Fibroblast of the conjunctiva (primary cell): ENCODE results near the gene TRPV5.

Experiments used
- DNase-seq: peaks from one replicate; pipeline ENCODE4 v3.0.0-alpha.2; 2010; ENCODE audit warnings: low read depth

Gene TRPV5

DNA sequence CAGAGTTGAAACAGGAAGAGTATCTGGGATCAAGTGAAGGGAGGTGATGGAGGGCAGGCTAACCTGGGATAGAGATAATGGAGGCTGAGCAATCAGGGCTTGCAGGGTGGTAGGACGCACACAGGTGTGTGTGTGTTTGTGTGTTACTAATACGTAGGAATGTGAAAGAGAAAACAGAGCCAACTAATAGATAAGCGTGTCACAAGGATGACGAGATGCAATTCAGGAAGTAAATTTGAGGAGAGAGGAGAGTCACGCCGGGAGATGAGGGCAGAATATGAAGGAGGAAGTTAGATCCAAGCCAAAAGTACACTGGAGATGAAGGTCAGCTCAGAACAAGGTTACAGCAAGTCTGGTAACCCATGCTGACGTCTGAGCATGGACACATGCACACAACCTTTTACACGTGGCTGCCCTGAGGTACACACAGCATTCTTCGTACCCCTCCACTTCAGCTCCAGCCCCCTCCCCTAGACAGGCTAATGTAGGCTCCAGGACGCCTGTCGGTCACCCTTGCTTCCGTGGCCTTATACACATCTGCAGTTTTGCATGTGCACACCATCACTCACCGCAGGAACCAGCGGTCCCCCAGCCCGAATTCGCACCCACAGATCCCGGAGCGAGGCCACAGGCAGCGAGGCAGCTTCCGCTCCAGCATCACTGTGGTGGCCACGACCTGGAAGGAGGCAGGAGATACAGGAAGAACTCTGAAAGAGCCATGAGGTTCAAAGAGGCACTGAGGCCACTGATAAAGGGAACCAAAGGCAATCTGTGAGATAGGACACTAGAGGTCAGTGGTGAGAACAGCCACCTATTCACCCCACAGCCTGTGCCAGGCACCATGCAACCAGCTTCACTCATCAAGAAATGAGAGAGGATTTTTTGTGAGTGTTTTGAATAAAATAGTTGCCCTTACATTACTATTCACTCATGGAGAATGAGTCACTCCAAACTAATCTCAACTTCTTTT, 24.3 kb downstream of the TRPV5 start:
- no peak for DNase-seq

DNA sequence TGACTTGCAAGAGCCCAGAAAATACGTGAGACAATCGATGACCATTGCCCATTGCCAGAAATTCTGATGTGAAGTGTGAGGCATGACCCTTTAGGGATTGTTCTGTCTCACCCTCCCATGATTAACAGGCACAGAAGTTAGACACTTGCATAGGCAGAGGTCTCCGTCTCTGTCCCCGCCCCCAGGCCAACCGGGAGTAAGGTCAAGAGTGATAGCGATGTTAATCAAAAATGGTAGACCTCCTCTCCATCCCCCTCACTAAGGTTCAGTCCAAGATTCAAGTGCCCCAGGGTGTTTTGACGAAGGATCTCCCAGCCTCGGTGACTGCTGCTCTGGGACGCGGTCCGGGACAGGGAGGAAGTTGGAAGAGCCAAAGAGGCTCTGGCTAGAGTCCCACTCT, 25.3 kb downstream of the TRPV5 start:
- DNase-seq, result no peak

DNA sequence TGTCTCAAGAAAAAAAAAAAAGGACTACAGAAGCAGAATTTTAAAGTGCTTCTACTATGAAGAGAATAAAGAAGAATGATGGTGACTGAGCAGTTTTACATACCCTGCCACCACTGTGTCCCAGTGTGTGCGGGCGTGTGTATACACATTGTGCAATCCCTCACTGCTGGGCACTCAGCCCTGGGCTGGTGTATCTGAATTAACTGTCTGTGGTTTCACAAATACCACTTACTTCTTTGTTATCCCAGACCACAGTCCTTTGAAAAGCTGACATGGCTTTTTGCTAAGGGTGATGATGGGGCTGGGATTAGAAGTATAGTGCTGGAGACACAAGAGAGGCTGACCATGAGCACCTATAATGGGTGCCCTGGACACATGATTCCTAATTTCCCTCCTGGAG, 26.9 kb downstream of the TRPV5 start:
- DNase-seq, result no peak

DNA sequence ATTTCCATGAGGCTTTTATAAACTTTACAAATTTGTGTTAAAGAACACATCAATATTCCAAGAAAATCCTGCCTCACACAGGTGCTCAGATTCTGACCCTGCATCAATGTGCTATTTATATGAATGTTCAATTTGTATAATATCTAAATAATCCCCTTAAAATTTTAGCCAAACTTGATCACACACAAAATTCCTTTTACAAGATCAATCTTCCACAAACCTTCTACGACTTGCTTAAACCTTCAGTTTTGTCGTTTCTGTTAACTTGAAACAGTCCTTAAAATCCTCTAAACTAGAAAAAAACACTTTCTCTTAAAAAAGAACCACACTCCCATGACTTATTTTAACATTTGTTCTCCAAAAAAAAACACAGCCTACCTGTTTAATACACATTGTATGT, 27.8 kb downstream of the TRPV5 start:
- no peak for DNase-seq

DNA sequence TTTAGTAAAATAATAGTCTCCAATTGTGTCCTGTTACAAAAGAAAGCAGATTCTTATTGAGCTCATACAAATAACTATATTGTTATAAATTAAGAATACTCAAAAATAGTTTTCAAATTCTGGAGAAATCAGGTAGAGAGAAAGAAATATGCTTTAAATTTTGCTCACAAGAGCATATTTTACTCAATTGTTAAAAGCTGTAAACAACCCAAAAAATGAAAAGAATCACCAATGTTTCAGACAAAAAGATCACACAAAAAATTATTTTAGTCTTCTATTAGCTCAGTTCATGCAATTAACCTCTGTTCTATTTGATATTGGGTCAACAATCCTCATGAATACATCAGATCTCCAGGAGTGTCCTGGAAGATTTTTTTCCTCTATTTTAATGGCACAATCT, 29.4 kb downstream of the TRPV5 start:
- DNase-seq, result no peak

DNA sequence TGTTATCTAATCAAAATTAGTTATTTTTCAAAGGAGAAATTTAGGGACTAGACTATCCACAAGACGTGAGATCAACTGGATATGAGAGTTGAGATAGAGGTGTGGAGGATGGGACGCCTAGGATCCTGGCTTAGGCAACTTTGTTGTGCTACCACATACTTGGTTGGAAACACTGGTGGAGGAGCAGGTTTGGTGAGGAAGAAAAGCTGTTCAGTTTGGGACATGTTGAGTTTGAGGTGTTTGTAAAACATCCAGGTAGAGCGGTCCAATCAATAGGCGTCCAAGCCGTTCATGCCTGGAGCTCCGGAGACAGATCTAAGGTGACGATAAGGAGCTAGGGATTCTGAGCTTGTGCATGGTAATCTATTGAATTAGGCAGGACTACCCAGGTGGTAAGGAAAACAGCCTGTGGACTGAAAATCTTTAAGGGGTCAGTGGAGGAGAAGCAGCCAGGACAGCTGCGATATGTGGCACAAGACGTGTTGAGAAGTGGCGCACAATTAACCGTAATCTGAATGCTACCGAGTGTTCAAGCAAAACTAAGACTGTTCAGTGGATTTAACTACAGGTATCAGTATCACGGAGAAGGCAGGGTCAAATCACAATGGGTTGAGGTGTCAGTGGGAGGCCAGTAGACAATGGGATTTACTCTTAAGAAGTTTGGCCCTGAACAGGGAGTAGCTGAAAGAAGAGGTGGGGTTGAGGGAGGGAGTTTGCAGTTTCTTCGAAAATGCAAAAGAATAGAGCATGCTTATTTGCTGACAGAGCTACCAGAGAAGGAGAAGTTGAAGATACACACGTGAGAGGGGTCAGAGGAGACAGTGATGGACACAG, 31.9 kb downstream of the TRPV5 start:
- no peak for DNase-seq

DNA sequence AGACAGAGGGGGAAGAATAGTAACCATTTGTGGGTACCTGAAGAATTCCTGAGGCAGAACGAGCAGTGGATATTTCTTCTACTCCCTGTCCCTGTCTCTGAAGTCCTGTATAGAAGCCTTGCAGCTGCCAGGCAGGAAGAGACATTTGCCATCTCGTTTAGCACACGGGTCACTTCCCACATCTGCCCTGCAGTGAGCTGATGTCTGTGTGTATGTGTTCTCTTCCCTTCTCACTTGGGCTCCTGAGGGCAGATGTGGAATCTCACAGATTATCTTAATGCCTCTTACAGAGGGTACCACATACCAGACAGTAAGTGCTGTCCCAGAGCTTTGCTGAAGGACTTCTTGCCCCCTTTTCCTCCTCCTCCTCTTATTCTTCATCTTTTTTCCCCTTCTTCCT, 33.9 kb downstream of the TRPV5 start:
- DNase-seq, result no peak

DNA sequence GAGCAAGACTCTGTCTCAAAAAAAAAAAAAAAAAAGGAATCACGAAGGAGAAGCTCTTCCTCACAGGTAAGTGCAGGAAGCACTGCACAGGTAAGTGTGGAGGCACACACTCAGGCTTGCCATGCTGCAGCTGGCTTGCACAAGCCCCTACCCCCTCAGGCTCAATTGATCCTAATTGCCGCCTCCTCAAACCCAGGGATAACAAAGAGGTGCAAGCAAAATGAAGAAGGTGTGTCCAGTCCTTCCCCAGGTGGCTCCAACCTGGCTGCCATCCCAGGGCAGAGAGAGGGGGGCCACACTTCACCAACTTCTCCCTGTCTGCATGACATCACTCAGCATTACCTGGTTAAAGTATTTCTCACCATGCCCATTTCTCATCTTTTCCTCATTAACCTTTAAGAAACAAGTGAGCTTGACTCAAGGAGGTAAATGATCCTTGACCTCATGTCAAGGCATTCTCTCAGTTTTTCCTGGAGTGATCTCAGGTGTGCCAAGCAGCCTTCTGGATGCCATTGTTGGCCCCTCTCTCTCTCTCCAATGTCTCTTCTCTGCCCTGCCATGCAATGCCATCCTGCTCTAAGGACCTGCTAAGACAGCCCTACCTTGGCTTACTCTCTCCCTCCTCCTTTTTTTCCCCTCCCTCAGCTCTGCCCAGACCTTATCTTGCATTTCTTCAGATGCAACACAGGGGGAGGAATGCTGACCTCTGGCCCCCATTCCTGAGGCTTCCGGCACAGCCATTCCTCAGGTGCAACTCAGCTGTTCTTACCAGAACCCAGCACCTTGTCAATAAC, 35.0 kb downstream of the TRPV5 start:
- no peak for DNase-seq

DNA sequence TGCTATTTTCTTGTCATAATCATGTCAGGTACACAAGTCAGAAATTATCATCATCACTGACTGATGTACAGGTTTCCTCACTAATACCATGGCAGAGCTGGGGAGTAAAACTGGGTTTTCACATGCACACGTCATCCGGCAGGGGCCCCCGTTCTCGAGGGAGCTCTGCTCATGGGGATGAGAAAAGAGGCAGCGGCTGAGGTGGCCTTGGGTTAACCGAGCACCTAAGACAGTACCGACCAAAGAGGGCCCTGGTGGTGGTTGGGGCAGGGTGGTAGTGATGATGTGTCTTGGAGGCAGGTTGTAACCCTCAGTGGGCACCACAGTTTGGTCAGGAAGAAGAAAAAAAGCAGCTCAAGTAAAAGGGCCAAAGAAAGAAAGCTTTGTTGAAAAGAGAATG, 35.9 kb downstream of the TRPV5 start:
- DNase-seq, result no peak

DNA sequence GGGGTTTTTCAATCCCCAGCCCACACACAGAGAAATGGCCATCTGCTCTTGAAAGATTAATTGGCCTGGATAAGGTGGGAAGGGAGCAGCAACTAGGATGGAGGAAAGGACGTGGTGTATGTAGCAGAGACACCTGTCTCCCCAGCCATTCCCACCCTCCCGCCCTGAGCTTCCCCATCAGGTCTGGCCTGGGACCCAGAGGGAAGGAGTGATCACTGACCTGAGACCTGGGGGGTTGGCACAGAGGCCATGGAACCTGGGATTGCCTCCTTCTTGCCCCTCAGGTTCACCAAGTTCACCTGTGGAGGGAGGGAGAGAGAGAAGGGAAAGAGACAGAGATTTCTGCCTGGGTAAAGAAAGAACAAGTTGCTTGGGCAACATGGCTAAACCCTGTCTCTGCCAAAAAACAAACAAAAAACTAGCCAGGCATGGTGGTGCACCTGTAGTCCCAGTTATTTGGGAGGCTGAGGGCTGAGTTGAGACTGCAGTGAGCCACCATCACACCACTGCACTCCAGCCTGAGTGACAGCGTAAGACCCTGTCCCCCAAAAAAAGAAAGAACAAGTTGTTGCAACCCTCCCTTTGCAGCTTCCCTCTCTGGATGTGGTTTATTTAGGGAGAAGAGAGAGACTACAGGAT, 36.7 kb downstream of the TRPV5 start:
- DNase-seq, result no peak

DNA sequence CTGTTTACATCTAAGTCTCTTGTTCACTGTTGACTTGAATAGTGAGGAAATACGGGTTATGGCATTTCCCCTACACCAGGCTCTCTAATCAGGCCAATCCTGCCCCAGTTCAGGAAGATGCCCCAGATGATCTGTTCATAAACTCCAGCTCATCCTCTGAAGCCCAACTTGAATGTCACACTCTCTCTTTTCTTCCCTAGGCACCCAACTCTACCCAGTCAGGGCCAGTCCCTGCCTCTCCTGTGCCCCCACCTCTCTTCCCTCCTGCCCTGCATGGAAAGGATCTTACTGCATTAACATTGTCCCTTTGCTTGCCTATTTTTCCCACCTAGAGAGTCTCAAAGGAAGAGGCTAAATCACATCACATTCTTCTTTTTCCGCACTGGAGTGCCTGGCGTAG, 37.4 kb downstream of the TRPV5 start:
- no peak for DNase-seq

DNA sequence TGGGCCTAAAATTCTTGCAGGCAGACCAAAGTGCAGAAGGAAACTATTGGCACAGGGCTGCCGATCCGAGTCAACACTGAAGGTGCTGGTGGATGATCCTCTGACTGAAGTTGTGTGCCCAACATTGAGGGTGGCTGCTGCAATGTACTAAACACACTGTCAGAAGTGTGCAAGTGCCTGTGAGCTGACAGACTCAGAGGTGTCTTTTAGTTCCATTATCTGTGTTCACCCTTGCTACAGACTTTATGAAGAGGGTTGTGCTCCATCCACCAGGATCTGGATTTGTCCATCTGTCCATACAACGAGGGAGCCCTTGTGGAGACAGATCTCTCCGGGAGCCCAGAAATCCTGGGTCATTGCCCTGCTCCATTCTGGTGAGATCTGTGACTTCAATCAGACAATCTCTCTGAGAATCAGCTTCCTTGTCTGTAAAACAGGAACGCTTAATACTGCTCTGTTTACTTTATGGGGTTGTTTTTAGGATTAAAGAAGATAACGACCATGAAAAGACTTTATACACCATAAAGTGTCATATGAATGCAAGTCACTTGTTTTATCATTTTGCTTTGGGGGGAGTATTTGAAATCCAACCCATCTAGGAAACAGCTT, 38.5 kb downstream of the TRPV5 start:
- no peak for DNase-seq

DNA sequence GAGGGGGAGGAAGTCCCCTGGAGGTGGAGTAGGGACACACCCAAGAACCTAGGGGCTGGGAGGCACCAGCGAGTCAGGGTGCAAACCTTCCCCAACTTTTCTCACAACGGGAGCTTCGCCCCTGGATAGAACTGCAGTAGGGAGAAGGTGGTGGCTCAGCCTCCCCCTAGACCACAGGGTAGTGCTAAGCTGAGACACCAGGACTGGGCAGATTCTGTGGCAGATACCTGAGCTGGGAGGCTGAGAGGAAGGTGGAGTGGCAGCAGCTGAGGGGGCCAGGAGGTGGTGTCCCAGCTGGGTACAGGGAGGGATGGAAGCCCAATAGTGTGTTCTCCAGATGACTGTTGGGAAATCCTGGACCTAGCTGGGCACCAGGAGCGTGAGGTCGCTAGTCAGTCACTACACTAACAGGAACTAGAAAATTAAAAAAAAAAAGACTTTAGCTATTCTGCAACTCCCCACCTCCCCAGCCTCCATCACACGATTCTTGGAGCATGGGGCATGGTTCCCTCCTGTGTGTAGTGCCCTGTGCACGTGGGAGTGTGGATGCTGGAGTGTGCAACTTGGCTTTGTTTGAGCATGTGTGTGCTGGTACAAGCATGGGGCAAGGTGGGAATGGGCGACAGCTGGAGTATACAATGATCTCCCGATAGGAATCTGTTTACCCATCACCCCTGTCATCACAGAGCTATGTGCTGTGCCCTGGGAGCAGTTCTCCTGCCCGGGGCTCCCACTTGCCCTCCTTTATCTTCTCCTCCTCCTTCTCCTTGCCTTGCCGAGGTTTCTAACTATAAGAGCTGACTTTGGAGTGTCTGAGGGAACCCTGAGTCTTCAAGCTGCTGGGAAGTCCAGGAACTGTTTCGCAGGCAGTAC, 39.2 kb downstream of the TRPV5 start:
- no peak for DNase-seq

DNA sequence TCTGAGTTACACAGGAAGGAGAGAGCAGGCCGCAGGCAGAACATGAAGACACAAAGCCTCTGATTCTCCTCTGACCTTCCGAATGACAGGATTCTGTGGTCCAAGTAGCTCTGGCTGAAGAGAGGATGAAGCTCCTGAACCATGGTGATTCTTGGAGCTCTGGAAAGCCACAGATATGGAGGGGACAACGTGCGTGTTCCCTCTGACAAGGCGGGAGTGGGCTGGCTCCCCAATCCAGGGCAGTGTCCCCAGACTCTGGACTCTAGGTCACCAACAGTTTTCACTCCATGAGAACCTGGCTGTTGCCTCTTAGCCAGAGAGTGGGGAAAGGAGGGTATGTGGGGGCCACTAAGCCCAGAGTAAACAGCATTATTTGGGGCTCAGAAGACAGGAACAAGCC, 40.6 kb downstream of the TRPV5 start:
- DNase-seq, result no peak

DNA sequence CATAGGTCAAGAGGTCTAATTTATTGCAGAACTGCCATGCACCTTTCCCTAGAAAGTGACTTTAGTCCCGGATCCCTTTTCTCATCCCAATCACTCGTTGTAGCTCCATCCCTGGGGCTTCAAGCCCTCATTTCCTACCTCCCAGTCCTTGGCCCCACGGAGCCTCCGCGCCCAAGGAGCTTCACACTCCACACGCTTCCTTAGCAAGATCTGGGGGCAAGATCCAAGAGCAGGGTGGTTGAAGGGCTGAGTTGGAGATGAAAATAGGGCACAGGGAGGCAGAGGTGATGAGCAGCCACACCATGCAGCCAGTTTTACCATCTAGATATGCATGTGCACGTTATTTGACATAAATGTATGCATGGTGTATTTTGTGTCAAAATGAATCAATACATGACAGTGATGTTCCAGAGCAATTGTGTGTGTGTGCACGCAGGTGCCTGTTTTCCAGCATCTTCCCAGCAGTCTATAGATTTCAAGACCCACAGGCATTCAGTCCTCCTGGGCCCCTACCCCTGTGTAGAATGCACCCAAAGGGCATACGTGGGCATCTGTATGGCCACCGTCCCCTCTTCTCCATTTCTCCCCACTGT, 42.0 kb downstream of the TRPV5 start:
- DNase-seq, result no peak

DNA sequence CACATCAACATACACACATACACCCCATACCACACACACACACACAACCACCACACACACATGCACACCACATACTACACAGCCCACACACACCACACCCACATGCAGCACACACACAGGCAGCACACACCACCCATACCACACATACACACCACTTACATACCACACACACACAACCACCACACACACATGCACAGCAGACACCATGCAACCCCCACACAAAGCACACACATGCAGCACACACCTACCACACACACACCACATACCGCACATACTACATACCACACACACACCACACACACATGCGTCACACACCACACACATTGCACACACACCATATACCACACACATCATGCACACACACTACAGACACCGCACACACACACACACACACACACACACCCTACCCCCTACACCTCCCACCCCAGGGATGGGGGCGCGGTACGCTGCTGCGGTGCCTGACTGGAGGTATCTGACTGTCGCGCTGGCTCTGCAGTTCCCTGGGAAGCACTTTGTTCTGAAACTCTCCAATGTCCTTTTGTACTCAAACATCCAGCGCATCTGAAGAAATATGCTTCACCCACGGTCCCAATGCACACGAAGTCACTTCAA, 42.6 kb downstream of the TRPV5 start:
- no peak for DNase-seq

DNA sequence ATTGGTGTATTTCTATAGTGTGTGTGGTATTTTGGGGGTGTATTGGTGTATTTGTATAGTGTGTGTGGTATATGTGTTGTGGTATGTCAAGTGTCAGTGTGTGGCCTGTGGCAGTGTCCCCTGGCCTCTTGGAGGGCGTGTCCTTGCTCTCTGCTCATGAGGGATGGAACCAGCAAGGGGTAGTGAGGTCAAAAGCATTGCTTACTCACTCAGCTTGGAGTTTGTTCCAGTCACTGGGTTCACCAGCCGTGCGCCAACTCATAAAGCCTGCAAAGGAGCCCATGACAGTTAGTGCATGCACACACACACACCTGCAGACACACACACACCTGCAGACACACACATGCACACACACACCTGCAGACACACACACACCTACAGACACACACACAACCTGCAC, 43.7 kb downstream of the TRPV5 start:
- no peak for DNase-seq

DNA sequence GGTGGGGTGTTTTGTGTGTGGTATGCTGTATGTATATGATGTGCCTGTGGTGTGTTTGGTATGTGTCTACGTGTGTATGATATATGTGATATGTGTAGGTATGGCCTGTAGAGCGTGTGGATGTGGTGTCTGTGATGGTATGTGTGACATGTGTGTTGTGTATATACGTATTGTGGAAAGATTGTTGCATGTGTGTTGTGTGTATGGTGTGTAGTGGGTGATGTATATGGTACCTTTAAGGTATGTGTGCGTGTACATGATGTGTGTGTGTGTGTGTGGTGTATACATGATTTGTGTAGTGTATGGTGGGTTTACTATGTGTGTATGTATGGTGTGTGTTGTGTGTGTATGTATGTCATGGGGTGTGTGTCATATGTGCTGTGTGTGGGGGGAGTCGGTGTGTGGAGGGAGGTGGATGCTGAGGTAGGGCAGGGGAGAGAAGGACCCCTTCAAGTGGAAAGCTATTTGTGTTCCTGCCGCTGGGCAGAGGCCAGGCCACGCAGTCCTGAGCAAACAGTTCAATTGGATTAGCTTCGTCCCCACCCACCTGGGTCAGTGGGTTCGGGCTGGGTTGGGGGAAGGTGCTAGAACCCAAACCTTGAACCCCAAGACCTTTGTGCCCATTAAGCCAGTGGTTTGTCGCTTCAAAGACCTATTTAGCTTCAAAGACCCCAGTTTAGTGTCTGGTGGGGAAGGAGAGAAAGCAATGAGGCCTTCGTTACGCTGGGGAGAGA, 46.1 kb downstream of the TRPV5 start:
- no peak for DNase-seq

DNA sequence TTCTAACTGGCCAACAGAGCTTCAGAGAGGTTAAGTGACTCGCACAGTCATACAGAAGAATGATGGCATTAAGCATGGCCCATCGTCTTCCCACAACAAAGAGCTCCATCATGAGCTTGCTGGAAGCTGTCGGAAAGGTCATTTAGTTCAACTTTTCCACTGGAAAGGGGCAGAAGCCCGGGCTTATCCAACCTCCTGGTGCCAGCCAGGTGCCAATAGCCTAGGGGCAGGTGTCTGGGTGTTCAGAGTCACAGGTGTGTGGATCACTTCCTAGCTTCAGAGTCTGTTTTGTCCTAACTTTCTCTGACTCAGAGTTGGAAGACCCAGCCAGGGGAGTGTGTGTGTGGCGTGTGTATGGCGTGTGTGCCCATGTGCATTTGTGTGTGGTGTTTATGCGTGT, 46.7 kb downstream of the TRPV5 start:
- DNase-seq, result no peak
